ENCODE measurements around the gene FLVCR2. TPM values are rescaled to one million over a fixed set of nuclear protein-coding genes. Genes with fewer than 3 reads are reported as not detected.

The FLVCR2 gene
- total RNA-seq, 1 donor from 2014 or later: 3.2 TPM

- H3K36me3 ChIP-seq: no peaks in the 10 kb centered on the region
- TF ChIP-seq, protein P1, sequence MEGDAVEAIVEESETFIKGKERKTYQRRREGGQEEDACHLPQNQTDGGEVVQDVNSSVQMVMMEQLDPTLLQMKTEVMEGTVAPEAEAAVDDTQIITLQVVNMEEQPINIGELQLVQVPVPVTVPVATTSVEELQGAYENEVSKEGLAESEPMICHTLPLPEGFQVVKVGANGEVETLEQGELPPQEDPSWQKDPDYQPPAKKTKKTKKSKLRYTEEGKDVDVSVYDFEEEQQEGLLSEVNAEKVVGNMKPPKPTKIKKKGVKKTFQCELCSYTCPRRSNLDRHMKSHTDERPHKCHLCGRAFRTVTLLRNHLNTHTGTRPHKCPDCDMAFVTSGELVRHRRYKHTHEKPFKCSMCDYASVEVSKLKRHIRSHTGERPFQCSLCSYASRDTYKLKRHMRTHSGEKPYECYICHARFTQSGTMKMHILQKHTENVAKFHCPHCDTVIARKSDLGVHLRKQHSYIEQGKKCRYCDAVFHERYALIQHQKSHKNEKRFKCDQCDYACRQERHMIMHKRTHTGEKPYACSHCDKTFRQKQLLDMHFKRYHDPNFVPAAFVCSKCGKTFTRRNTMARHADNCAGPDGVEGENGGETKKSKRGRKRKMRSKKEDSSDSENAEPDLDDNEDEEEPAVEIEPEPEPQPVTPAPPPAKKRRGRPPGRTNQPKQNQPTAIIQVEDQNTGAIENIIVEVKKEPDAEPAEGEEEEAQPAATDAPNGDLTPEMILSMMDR (IDR thresholded peaks at IDR 0.05; ENCODE audit: borderline replicate concordance): no peak
- H3K27ac ChIP-seq (replicated peaks): no peak overlapping the region
- DNase-seq: no peak
- H3K27me3 ChIP-seq (ENCODE audit: low read depth): peaks cover 14% of the 10 kb centered on the region
- no peak overlapping the region for H3K4me3 ChIP-seq
- H3K4me1 ChIP-seq: peaks cover 7% of the 10 kb centered on the region
- peaks cover 11% of the 10 kb centered on the region for H3K9me3 ChIP-seq (replicated peaks)
- intact Hi-C loops (cut with micrococcal nuclease): no loop called here
Observed at GRCh38 chr14:75562089-75562488, 16.3 kb upstream of the FLVCR2 start.

DNA sequence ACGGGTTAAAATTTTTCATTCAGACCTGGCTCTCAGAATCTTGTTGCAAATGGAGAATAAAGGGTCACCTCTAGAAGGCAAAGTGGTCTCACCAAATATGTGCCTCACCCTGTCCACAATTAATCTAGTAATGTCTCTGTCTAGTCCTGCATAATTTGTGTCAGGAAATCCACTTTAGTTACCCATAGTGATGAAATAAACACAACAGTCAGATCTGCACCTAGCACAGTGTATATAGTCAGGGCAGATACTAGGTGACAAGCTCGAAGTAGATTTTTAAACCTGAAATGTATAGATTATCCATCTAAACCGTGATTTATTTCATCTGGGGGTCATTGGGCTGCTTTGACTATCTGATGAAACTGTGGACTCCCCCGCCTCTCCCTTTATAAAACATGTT is 15.9 kb upstream of the FLVCR2 start:
- no peak overlapping the region for H3K27ac ChIP-seq (replicated peaks)
- intact Hi-C loops (cut with micrococcal nuclease): no loop called here

GRCh38 chr14:75563931-75564330 is 14.5 kb upstream of the FLVCR2 start:
- H3K4me3 ChIP-seq: no peak overlapping the region
- H3K36me3 ChIP-seq: no peaks in the 10 kb centered on the region
- no peaks in the 10 kb centered on the region for H3K9me3 ChIP-seq (replicated peaks)
- intact Hi-C loops (cut with micrococcal nuclease): no loop called here
- peaks cover 14% of the 10 kb centered on the region for H3K27me3 ChIP-seq (ENCODE audit: low read depth)
- TF ChIP-seq, protein P1 (IDR thresholded peaks at IDR 0.05; ENCODE audit: borderline replicate concordance): no peak
- DNase-seq: no peak
- peaks cover 7% of the 10 kb centered on the region for H3K4me1 ChIP-seq
- no peak overlapping the region for H3K27ac ChIP-seq (replicated peaks)

More for the DNA sequence above, 15.9 kb upstream of the FLVCR2 start:
- DNase-seq: no peak
- Histone ChIP-seq H3K9me3 (replicated peaks) (peaks cover 7% of the 10 kb centered on the region), H3K27me3 (ENCODE audit: low read depth) (peaks cover 14% of the 10 kb centered on the region), H3K4me3 (no peak overlapping the region), H3K4me1 (peaks cover 7% of the 10 kb centered on the region), H3K36me3 (no peaks in the 10 kb centered on the region)
- TF ChIP-seq, protein P1 (IDR thresholded peaks at IDR 0.05; ENCODE audit: borderline replicate concordance): no peak

GRCh38 chr14:75565056-75565455 is 13.4 kb upstream of the FLVCR2 start:
- Histone ChIP-seq H3K27me3 (ENCODE audit: low read depth) (peaks cover 14% of the 10 kb centered on the region), H3K4me1 (peaks cover 7% of the 10 kb centered on the region), H3K36me3 (no peaks in the 10 kb centered on the region), H3K4me3 (no peak overlapping the region), H3K9me3 (replicated peaks) (no peaks in the 10 kb centered on the region), H3K27ac (replicated peaks) (no peak overlapping the region)
- intact Hi-C loops (cut with micrococcal nuclease): no loop called here
- TF ChIP-seq, protein P1 (IDR thresholded peaks at IDR 0.05; ENCODE audit: borderline replicate concordance): no peak
- no peak for DNase-seq

DNA sequence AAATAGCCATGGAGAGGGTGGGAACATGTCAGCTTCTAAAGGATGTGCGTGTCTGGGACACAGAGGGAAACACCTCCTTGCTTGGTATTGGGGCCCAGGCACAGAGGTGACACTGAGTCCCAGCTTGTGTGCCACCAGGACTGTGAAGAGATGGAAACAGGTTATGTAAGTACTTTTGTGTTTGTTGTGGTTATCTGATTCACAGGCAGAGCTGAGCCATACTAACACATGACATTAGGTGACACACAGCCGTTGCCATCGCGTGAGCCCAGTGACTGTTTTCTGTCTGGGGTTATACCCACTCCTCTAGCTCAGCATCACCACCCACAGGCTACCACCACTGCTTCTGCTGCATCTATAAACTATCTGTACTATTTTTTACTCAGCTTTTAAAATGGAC is 12.1 kb upstream of the FLVCR2 start:
- intact Hi-C loops (cut with micrococcal nuclease): no loop called here
- Histone ChIP-seq H3K4me3 (no peak overlapping the region), H3K4me1 (no peaks in the 10 kb centered on the region), H3K27me3 (ENCODE audit: low read depth) (peaks cover 14% of the 10 kb centered on the region), H3K27ac (replicated peaks) (no peak overlapping the region), H3K36me3 (no peaks in the 10 kb centered on the region), H3K9me3 (replicated peaks) (no peaks in the 10 kb centered on the region)
- TF ChIP-seq, protein P1 (IDR thresholded peaks at IDR 0.05; ENCODE audit: borderline replicate concordance): no peak
- no peak for DNase-seq

- no peaks in the 10 kb centered on the region for H3K4me1 ChIP-seq
- TF ChIP-seq, protein P1 (IDR thresholded peaks at IDR 0.05; ENCODE audit: borderline replicate concordance): no peak
- peaks cover 14% of the 10 kb centered on the region for H3K27me3 ChIP-seq (ENCODE audit: low read depth)
- H3K9me3 ChIP-seq (replicated peaks): no peaks in the 10 kb centered on the region
- intact Hi-C loops (cut with micrococcal nuclease): no loop called here
- no peak overlapping the region for H3K27ac ChIP-seq (replicated peaks)
- H3K4me3 ChIP-seq: no peak overlapping the region
- no peaks in the 10 kb centered on the region for H3K36me3 ChIP-seq
- DNase-seq: no peak
Observed at GRCh38 chr14:75566752-75567151, 11.7 kb upstream of the FLVCR2 start.
